ENCODE measurements around the gene PSMD6. TPM values are rescaled to one million over a fixed set of nuclear protein-coding genes. Genes with fewer than 3 reads are reported as not detected.

Gene PSMD6
- total RNA-seq, 1 experiment from 2014 or later = 78.7 TPM

GRCh38 chr3:63988943-63989342, 34.4 kb downstream of the PSMD6 start:
- no peak overlapping the region for H3K4me3 ChIP-seq (replicated peaks in 1 of 2; ENCODE audit: low read depth in 1 of 2, low read length in 2 of 2)
- H3K79me2 ChIP-seq (ENCODE audit: insufficient read depth, low read length) = no peaks in the 10 kb centered on the region
- BruUV-seq (replicated peaks) = no TSS peak
- H4K20me1 ChIP-seq (ENCODE audit: insufficient read depth) = no peaks in the 10 kb centered on the region
- H3K4me1 ChIP-seq (ENCODE audit: control insufficient read depth in 1 of 2, insufficient read depth in 2 of 2, low read length in 2 of 2) = no peaks in the 10 kb centered on the region
- POLR2A ChIA-PET = no interaction called here
- intact Hi-C loops (cut with micrococcal nuclease) = no loop called here
- H3K9me2 ChIP-seq (ENCODE audit: insufficient read depth) = no peaks in the 10 kb centered on the region
- RAD21 ChIA-PET (ENCODE audit: low non-redundant PET in 1 of 2, low total read pairs in 2 of 2, uncharacterized antibody in 2 of 2, unreplicated experiment in 2 of 2) = no interaction called here
- H3K27ac ChIP-seq (ENCODE audit: low read depth, low read length) = no peak overlapping the region
- no peak overlapping the region for H3K4me2 ChIP-seq (ENCODE audit: low read length)
- TF ChIP-seq SP1 (IDR thresholded peaks at IDR 0.05; ENCODE audit: low read depth) = no peak
- H3K27me3 ChIP-seq (ENCODE audit: insufficient read depth, low read length) = no peaks in the 10 kb centered on the region
- H3K36me3 ChIP-seq (ENCODE audit: control insufficient read depth in 1 of 2, insufficient read depth in 2 of 2, low read length in 2 of 2) = peaks cover 9 to 12% of the 10 kb centered on the region in 2 experiments; a peak in 3 of 4 replicates
- ATAC-seq = no peak
- H3K9me3 ChIP-seq (ENCODE audit: control insufficient read depth in 1 of 2, insufficient read depth in 1 of 2, low read depth in 1 of 2, low read length in 2 of 2) = no peaks in the 10 kb centered on the region
- no peak overlapping the region for H3K9ac ChIP-seq (ENCODE audit: low read length)
- CTCF ChIA-PET = no interaction called here
- no peak overlapping the region for H2AFZ ChIP-seq (ENCODE audit: low read depth, low read length, poor library complexity, severe bottlenecking)
- DNase-seq (ENCODE audit: low read depth, low spot score) = no peak

- intact Hi-C loops (cut with micrococcal nuclease) = no loop called here
- POLR2A ChIA-PET = no interaction called here
- CTCF ChIA-PET = no interaction called here
- no peak for ATAC-seq
- BruUV-seq (replicated peaks) = no TSS peak
- no peak overlapping the region for H3K4me2 ChIP-seq (ENCODE audit: low read length)
- no peaks in the 10 kb centered on the region for H3K9me3 ChIP-seq (ENCODE audit: control insufficient read depth in 1 of 2, insufficient read depth in 1 of 2, low read depth in 1 of 2, low read length in 2 of 2)
- no peaks in the 10 kb centered on the region for H3K79me2 ChIP-seq (ENCODE audit: insufficient read depth, low read length)
- RAD21 ChIA-PET (ENCODE audit: low non-redundant PET in 1 of 2, low total read pairs in 2 of 2, uncharacterized antibody in 2 of 2, unreplicated experiment in 2 of 2) = no interaction called here
- no peak overlapping the region for H3K27ac ChIP-seq (ENCODE audit: low read depth, low read length)
- H3K9me2 ChIP-seq (ENCODE audit: insufficient read depth) = no peaks in the 10 kb centered on the region
- H3K9ac ChIP-seq (ENCODE audit: low read length) = no peak overlapping the region
- DNase-seq (ENCODE audit: low read depth, low spot score) = no peak
- peaks cover 9 to 15% of the 10 kb centered on the region in 2 experiments; a peak in 3 of 4 replicates for H3K36me3 ChIP-seq (ENCODE audit: control insufficient read depth in 1 of 2, insufficient read depth in 2 of 2, low read length in 2 of 2)
- TF ChIP-seq ZFX (IDR thresholded peaks at IDR 0.05) = no peak
- no peak for TF ChIP-seq RAD21 (IDR thresholded peaks at IDR 0.05; ENCODE audit: low read depth)
- no peak for TF ChIP-seq EGR1 (IDR thresholded peaks at IDR 0.05; ENCODE audit: low read depth)
- no peak for TF ChIP-seq MAX (IDR thresholded peaks at IDR 0.05)
- no peak for TF ChIP-seq POLR2A (IDR thresholded peaks at IDR 0.05; ENCODE audit: borderline replicate concordance, extremely low read depth, insufficient read depth, insufficient read length)
- TF ChIP-seq ELF1 (IDR thresholded peaks at IDR 0.05; ENCODE audit: borderline replicate concordance, low read depth) = no peak
- no peak for TF ChIP-seq ZNF274 (IDR thresholded peaks at IDR 0.05; ENCODE audit: low read depth, low read length)
- TF ChIP-seq TCF7L2 (IDR thresholded peaks at IDR 0.05; ENCODE audit: borderline replicate concordance, extremely low read depth, insufficient read depth, insufficient read length) = no peak
- no peak for TF ChIP-seq SIN3A (IDR thresholded peaks at IDR 0.05; ENCODE audit: low read depth)
- TF ChIP-seq ZBTB33 (IDR thresholded peaks at IDR 0.05; ENCODE audit: extremely low read depth, insufficient replicate concordance, low read length) = no peak
- no peaks in the 10 kb centered on the region for H4K20me1 ChIP-seq (ENCODE audit: insufficient read depth)
- no peaks in the 10 kb centered on the region for H3K4me1 ChIP-seq (ENCODE audit: control insufficient read depth in 1 of 2, insufficient read depth in 2 of 2, low read length in 2 of 2)
- no peak overlapping the region for H3K4me3 ChIP-seq (replicated peaks in 1 of 2; ENCODE audit: low read depth in 1 of 2, low read length in 2 of 2)
- H2AFZ ChIP-seq (ENCODE audit: low read depth, low read length, poor library complexity, severe bottlenecking) = no peak overlapping the region
- no peaks in the 10 kb centered on the region for H3K27me3 ChIP-seq (ENCODE audit: insufficient read depth, low read length)
These were observed 36.5 kb downstream of the PSMD6 start for GRCh38 chr3:63986831-63987230.

Data from HCT116 (cell line).